Measurements from ENCODE around the gene UGT2A3.

DNA sequence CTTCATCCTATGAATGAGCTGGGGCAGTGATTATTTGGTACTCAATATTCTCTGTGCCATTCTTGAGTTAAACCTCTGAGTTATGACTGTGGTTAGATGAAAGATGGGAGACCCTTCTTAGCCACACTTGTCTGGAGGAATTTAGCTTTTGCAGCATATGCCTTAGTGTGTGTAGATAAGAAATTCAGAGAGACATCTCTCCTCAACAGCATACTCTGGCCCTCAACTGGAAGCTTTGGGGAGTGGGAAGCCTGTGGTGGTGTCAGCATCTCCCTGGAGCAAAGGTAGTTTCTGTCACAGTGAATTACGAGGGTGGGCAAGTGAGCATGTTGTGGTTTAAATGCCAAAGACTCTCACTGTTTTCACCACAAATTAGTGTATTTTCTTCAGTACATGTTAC is 58.7 kb downstream of the UGT2A3 start:
- TF ChIP-seq FOXM1 (IDR thresholded peaks at IDR 0.05; ENCODE audit: borderline replicate concordance) = no peak
- TF ChIP-seq TARDBP (IDR thresholded peaks at IDR 0.05) = no peak
- TF ChIP-seq ELF4 (IDR thresholded peaks at IDR 0.05) = no peak
- no peak for TF ChIP-seq ARNT (IDR thresholded peaks at IDR 0.05)
- no peak for TF ChIP-seq SP1 (IDR thresholded peaks at IDR 0.05)
- TF ChIP-seq BHLHE40 (IDR thresholded peaks at IDR 0.05; ENCODE audit: borderline replicate concordance) = no peak
- no peak for TF ChIP-seq FOXA1 (IDR thresholded peaks at IDR 0.05)
- TF ChIP-seq LEF1 (IDR thresholded peaks at IDR 0.05; ENCODE audit: borderline replicate concordance) = no peak
- TF ChIP-seq FOXK2 (IDR thresholded peaks at IDR 0.05) = no peak
- TF ChIP-seq, protein P1, sequence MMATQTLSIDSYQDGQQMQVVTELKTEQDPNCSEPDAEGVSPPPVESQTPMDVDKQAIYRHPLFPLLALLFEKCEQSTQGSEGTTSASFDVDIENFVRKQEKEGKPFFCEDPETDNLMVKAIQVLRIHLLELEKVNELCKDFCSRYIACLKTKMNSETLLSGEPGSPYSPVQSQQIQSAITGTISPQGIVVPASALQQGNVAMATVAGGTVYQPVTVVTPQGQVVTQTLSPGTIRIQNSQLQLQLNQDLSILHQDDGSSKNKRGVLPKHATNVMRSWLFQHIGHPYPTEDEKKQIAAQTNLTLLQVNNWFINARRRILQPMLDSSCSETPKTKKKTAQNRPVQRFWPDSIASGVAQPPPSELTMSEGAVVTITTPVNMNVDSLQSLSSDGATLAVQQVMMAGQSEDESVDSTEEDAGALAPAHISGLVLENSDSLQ (IDR thresholded peaks at IDR 0.05) = no peak
- TF ChIP-seq CTBP1 (IDR thresholded peaks at IDR 0.05; ENCODE audit: borderline replicate concordance) = no peak
- TF ChIP-seq NFRKB (IDR thresholded peaks at IDR 0.05) = no peak
- no peak for TF ChIP-seq SUZ12 (IDR thresholded peaks at IDR 0.05)
- TF ChIP-seq HDGF (IDR thresholded peaks at IDR 0.05; ENCODE audit: borderline replicate concordance) = no peak
